NCI-H2171 treated with DMSO at 0.1 percent for 48 hours (cell line): ENCODE data around the gene MAGEA2.
"Not testable (repeated sequence)": the region's sequence is repeated elsewhere in the genome, so short reads cannot be mapped to it uniquely, and the experiment has no call there.

Experiments
- DNase-seq: peaks from one replicate; lab custom pipeline; 2025; lab: John Stamatoyannopoulos, UW

MAGEA2 gene

DNA sequence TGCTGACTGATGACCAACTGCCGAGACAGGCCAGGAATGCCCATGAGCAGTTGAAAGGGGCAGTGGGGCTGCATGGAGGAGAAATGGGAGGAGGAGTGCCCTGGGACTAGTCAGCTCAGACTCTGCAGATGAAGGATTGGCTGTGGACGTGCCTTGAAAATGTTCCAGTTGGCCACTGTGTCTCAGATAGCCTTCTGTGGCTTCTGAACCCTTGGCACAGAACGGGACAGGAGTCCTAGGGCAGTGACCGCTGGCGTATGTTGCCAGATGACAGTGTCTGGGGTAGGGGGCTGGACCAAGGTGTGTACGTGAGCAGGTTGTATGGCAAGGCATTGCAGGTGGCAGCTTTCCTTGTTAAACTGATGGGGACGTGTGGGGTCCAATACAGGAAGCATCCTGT is 47.1 kb downstream of the MAGEA2 start:
- not testable (repeated sequence) for DNase-seq

DNA sequence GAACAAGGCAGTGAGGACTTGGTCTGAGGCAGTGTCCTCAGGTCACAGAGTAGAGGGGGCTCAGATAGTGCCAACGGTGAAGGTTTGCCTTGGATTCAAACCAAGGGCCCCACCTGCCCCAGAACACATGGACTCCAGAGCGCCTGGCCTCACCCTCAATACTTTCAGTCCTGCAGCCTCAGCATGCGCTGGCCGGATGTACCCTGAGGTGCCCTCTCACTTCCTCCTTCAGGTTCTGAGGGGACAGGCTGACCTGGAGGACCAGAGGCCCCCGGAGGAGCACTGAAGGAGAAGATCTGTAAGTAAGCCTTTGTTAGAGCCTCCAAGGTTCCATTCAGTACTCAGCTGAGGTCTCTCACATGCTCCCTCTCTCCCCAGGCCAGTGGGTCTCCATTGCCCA is 53.3 kb downstream of the MAGEA2 start:
- not testable (repeated sequence) for DNase-seq
